KMS-11 (cell line): Measurements from ENCODE around the gene DDX51.

Experiments used
- H2AFZ ChIP-seq: fragments of 200-600 bp; sonication (generic); 2 replicates; pipeline ENCODE4 v1.6.1; 2016; ENCODE audit warnings: antibody characterized with exemption, mixed run types, low read depth
- H3K27ac ChIP-seq: fragments of 200-600 bp; sonication (generic); 2 replicates; pipeline ENCODE4 v1.6.1; 2016; ENCODE audit warnings: mild to moderate bottlenecking, mixed run types
- H3K27me3 ChIP-seq: fragments of 200-600 bp; sonication (generic); 2 replicates; pipeline ENCODE4 v1.6.1; 2017; ENCODE audit warnings: mild to moderate bottlenecking, low read depth, mixed run types, moderate library complexity; ENCODE audit not compliant: insufficient read depth
- H3K36me3 ChIP-seq: fragments of 200-600 bp; sonication (generic); 2 replicates; pipeline ENCODE4 v1.6.1; 2017; ENCODE audit warnings: mild to moderate bottlenecking, mixed run types; ENCODE audit not compliant: insufficient read depth
- H3K4me1 ChIP-seq: fragments of 200-600 bp; sonication (generic); 2 replicates; pipeline ENCODE4 v1.6.1; 2016; ENCODE audit warnings: mild to moderate bottlenecking, low read depth, mixed run types; ENCODE audit not compliant: poor library complexity, severe bottlenecking
- H3K4me2 ChIP-seq: fragments of 200-600 bp; sonication (generic); 2 replicates; pipeline ENCODE4 v1.7.0; 2016; ENCODE audit warnings: mild to moderate bottlenecking, mixed run types
- H3K4me3 ChIP-seq: fragments of 200-600 bp; sonication (generic); IDR thresholded peaks from 2 replicates; pipeline ENCODE4 v1.6.1; 2017; ENCODE audit warnings: low read depth, low read length, mixed read lengths; ENCODE audit not compliant: insufficient read depth
- H3K79me2 ChIP-seq: fragments of 200-600 bp; sonication (generic); 2 replicates; pipeline ENCODE4 v1.6.1; 2016; ENCODE audit warnings: low read depth, mixed run types; ENCODE audit not compliant: insufficient read depth
- H3K9ac ChIP-seq: fragments of 200-600 bp; sonication (generic); 2 replicates; pipeline ENCODE4 v1.6.1; 2016; ENCODE audit warnings: mild to moderate bottlenecking, mixed run types
- H4K20me1 ChIP-seq: fragments of 200-600 bp; sonication (generic); 2 replicates; pipeline ENCODE4 v1.6.1; 2016; ENCODE audit warnings: mild to moderate bottlenecking, mixed run types; ENCODE audit not compliant: insufficient read depth
- CTCF ChIP-seq: fragments of 200-600 bp; sonication (generic); conservative IDR thresholded peaks from 2 replicates; pipeline ENCODE4 v1.6.1; 2017; ENCODE audit warnings: low read depth, mild to moderate bottlenecking, antibody characterized with exemption, low read length, moderate library complexity, mixed read lengths

Gene DDX51

GRCh38 chr12:132100306-132101065 is 43.6 kb downstream of the DDX51 start:
- H3K27me3 ChIP-seq: no peaks in the 10 kb centered on the region
- no peak overlapping the region for H3K4me3 ChIP-seq
- no peaks in the 10 kb centered on the region for H4K20me1 ChIP-seq
- H2AFZ ChIP-seq: no peak overlapping the region
- H3K79me2 ChIP-seq: no peaks in the 10 kb centered on the region
- no peak overlapping the region for H3K27ac ChIP-seq
- H3K4me1 ChIP-seq: no peaks in the 10 kb centered on the region
- TF ChIP-seq CTCF: no peak
- no peak overlapping the region for H3K9ac ChIP-seq
- H3K36me3 ChIP-seq: no peaks in the 10 kb centered on the region
- H3K4me2 ChIP-seq: no peak overlapping the region

DNA sequence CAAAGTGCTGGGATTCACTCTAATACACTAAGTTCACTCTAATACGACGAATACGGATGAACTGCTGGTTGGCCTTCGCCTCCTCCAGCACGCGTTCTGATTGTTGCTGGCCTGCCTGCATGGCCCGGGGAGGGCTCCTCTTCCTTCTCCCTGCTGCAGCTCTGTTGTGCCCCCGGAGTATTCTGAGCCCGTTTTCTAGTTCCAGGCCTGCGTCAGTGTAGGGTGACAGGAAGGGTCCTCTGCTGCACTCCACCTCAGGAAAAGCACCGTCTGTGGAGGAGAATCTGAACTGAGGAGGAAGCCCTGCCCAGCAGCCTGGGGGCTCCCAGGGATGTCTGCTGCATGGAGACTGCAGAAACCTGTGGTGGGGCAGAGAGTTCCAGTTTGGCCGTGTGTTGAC is 44.4 kb downstream of the DDX51 start:
- H3K79me2 ChIP-seq: no peaks in the 10 kb centered on the region

DNA sequence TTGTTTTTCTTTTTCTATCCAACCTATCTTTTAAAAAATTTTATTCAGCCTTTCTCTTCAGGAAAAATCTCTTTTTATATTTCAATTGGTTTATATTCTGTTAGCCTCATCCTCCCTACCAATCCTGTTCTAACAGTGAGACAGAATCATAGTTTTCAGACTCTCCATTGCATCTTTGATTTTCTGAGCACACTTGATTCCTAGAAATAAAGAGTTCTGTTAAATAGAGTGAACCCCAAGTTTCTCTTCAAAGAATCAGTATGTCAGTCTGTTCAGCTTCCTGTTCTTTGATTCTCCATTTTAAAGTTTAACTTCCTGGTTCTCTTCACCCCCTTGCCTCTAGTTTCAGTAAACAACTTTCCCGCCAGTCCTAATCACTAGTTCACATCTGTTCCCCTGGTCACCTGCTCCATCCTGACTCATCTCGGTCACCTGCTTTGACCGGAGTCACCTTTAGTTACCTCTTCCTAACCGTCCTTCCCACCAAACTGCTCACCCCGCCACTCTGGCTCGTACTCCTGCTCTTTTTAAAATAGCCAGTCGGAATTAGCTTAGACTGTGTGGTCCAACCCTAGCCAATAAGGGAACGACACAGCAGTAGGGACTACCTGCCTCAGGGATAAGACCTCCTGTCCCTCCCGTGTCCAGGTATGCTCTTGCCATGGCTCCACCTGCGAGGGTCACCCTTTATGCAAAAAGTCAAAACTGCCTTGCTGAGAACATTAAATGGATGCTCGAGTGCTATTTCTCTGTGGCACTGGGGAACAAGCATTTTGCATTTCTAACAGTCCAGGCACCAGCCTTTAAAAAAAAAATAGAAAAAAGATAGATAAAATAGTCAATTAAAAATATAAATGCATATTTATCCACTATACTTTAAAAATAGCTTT is 48.4 kb downstream of the DDX51 start:
- Histone ChIP-seq H3K9ac (no peak overlapping the region), H3K4me3 (no peak overlapping the region), H3K4me1 (no peaks in the 10 kb centered on the region), H3K27ac (no peak overlapping the region), H3K27me3 (no peaks in the 10 kb centered on the region), H3K4me2 (no peak overlapping the region), H4K20me1 (no peaks in the 10 kb centered on the region), H2AFZ (no peak overlapping the region), H3K36me3 (no peaks in the 10 kb centered on the region), H3K79me2 (no peaks in the 10 kb centered on the region)
- TF ChIP-seq CTCF: no peak

More for the DNA sequence above, 44.4 kb downstream of the DDX51 start:
- no peak overlapping the region for H3K27ac ChIP-seq
- no peaks in the 10 kb centered on the region for H4K20me1 ChIP-seq
- H3K36me3 ChIP-seq: no peaks in the 10 kb centered on the region
- H2AFZ ChIP-seq: no peak overlapping the region
- H3K4me1 ChIP-seq: no peaks in the 10 kb centered on the region
- H3K4me2 ChIP-seq: no peak overlapping the region
- no peak for TF ChIP-seq CTCF
- H3K27me3 ChIP-seq: no peaks in the 10 kb centered on the region
- H3K4me3 ChIP-seq: no peak overlapping the region
- no peak overlapping the region for H3K9ac ChIP-seq

DNA sequence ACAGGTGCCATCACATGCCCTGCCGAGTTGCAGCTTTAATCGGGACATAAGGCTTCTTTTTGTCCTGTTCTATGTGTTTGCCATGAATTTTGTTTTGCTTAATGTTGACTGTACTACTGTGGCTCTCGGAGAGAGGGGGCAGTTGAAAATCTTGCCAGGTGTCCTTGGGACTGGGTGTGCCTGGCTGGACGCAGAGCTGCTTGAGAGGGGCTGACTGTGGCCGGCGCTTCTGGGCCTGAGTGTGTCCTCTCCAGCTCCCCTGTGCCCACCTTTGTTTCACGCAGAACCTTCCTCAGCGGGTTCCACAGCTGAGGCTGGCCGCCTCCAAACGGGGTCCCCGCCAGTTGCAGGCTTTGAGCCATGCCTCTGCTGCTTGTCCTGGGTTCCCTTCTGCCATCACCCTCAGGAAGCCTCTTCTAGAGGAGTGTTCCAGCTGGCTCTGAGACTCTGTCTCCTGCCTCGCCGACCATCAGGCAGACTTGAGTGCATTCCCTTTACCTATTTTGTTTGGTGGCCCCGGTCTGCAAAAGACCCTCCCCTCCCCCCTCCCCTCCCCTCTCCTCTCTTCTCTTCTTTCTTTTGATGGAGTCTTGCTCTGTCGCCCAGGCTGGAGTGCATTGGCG is 49.7 kb downstream of the DDX51 start:
- H3K4me2 ChIP-seq: no peak overlapping the region
- H3K4me3 ChIP-seq: no peak overlapping the region
- H3K4me1 ChIP-seq: no peaks in the 10 kb centered on the region
- no peak overlapping the region for H2AFZ ChIP-seq
- H3K9ac ChIP-seq: no peak overlapping the region
- no peaks in the 10 kb centered on the region for H3K27me3 ChIP-seq
- H3K27ac ChIP-seq: no peak overlapping the region
- no peaks in the 10 kb centered on the region for H4K20me1 ChIP-seq
- no peaks in the 10 kb centered on the region for H3K36me3 ChIP-seq
- no peaks in the 10 kb centered on the region for H3K79me2 ChIP-seq
- no peak for TF ChIP-seq CTCF
